PC-3 (cell line): ENCODE measurements around the gene KIAA0930.

Experiments
- EZH2 ChIP-seq: fragments of 300-600 bp; sonication (generic); IDR thresholded peaks from one replicate; pipeline ENCODE4 v1.6.1; 2017; ENCODE audit warnings: antibody characterized with exemption, mild to moderate bottlenecking, low read length; ENCODE audit not compliant: unreplicated experiment
- TF ChIP-seq, protein P1 (sequence below): fragments of 300-600 bp; sonication (generic); conservative IDR thresholded peaks from 2 replicates; pipeline ENCODE4 v1.5.1; 2017; ENCODE audit warnings: antibody characterized with exemption, low read depth, mild to moderate bottlenecking, low read length

DNA sequence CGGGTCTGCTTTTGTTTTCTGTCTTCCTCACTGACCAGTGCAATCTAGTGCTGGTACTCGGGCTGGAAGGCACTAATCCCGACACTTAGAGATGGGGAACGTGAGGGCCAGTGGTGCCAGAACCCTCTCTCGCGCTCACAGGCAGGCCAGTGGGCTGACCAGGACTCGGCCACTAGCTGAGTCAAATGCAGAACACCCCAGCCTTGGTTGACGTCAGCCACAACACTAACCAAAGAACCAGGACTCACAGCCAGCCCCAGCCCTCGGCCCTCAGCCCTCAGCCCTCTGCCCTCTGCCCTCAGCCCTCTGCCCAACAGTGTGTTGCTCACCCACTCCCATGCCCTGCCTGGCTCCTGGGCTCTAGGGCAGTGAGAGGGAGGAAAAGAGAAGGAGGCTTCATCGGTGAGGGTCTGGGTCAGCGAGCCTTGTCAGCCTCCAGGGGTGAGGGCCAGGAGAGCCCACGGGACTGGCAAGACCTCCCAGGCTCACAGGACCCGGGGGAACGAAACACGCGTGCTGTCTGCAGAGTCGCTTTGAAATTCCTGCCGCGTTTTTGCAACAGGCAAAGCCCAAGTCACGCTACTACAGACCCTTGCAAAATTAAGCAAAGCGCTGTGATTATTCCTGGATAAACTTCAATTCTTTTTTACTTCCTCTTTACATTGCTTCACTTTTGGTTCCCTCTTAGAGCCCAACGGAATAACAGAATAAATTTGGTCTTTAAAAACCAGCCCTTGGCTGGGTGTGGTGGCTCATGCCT lies 27.5 kb downstream of the KIAA0930 start:
- TF ChIP-seq, protein P1, sequence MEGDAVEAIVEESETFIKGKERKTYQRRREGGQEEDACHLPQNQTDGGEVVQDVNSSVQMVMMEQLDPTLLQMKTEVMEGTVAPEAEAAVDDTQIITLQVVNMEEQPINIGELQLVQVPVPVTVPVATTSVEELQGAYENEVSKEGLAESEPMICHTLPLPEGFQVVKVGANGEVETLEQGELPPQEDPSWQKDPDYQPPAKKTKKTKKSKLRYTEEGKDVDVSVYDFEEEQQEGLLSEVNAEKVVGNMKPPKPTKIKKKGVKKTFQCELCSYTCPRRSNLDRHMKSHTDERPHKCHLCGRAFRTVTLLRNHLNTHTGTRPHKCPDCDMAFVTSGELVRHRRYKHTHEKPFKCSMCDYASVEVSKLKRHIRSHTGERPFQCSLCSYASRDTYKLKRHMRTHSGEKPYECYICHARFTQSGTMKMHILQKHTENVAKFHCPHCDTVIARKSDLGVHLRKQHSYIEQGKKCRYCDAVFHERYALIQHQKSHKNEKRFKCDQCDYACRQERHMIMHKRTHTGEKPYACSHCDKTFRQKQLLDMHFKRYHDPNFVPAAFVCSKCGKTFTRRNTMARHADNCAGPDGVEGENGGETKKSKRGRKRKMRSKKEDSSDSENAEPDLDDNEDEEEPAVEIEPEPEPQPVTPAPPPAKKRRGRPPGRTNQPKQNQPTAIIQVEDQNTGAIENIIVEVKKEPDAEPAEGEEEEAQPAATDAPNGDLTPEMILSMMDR = no peak
- TF ChIP-seq EZH2 = no peak
